ENCODE results near the gene TOMM5.

DNA sequence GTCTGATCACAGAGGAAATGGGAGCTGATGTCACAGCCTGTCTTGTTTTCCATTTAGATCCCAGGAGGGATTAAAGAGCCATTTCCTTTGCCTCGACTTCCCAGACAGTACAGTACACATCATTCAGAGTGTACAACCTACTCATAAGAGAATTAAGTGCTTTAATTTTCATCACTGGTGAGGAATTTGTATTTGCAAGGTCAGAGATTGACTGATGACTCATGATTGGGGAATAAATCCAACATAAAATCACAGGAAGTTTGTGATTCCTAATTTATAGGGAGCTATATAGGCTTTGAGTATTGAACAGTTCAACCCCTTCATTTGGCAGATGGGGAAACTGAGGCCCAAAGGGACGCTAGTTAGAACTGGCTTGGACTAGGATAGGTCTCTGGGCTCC, 4.1 kb upstream of the TOMM5 start:
- no peak for TF ChIP-seq POLR2A (IDR thresholded peaks at IDR 0.05)
- TF ChIP-seq, protein P1, sequence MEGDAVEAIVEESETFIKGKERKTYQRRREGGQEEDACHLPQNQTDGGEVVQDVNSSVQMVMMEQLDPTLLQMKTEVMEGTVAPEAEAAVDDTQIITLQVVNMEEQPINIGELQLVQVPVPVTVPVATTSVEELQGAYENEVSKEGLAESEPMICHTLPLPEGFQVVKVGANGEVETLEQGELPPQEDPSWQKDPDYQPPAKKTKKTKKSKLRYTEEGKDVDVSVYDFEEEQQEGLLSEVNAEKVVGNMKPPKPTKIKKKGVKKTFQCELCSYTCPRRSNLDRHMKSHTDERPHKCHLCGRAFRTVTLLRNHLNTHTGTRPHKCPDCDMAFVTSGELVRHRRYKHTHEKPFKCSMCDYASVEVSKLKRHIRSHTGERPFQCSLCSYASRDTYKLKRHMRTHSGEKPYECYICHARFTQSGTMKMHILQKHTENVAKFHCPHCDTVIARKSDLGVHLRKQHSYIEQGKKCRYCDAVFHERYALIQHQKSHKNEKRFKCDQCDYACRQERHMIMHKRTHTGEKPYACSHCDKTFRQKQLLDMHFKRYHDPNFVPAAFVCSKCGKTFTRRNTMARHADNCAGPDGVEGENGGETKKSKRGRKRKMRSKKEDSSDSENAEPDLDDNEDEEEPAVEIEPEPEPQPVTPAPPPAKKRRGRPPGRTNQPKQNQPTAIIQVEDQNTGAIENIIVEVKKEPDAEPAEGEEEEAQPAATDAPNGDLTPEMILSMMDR (IDR thresholded peaks at IDR 0.05), result no peak

Data from testis (tissue), 2 donors.